Left ventricle myocardium inferior (tissue), 1 donor: Measurements from ENCODE around the gene NCKAP5. TPM values are rescaled to one million over a fixed set of nuclear protein-coding genes. Genes with fewer than 3 reads are reported as not detected.

ENCODE experiments used
- DNase-seq: peaks from one replicate; pipeline ENCODE4 v3.0.0-alpha.2; 2020
- H3K27ac ChIP-seq: fragments of 200-600 bp; replicated peaks from 2 replicates; pipeline ENCODE4 v1.8.0; 2021
- H3K27me3 ChIP-seq: fragments of 200-600 bp; 2 replicates; pipeline ENCODE4 v1.8.0; 2021; ENCODE audit warnings: low read depth
- H3K36me3 ChIP-seq: fragments of 200-600 bp; 2 replicates; pipeline ENCODE4 v1.8.0; 2021
- H3K4me1 ChIP-seq: fragments of 200-600 bp; 2 replicates; pipeline ENCODE4 v1.8.0; 2021
- H3K4me3 ChIP-seq: fragments of 200-600 bp; 2 replicates; pipeline ENCODE4 v1.8.0; 2021; ENCODE audit warnings: mild to moderate bottlenecking, moderate library complexity
- H3K9me3 ChIP-seq: fragments of 200-600 bp; replicated peaks from 2 replicates; pipeline ENCODE4 v1.8.0; 2021
- CTCF ChIP-seq: fragments of 200-600 bp; IDR thresholded peaks from 2 replicates; pipeline ENCODE4 v1.8.0; 2021; ENCODE audit warnings: antibody characterized with exemption, mild to moderate bottlenecking, borderline replicate concordance
- intact Hi-C: fragments of 100-400 bp; cut with micrococcal nuclease; formaldehyde crosslinking; loops from one replicate; pipeline ENCODE4 v1.11.0; 2022
- total RNA-seq: library from RNA; stranded (reverse); fragmentation: NEBNext Ultra II Directional; extraction: Animal tissue kit (Norgen Biotek cat#: 25700); gene quantifications from one replicate; pipeline ENCODE4 v1.2.1, GENCODE V29; 2021
- donor health status: DM: no; HTN: yes; CAD: no; lungs with severe emphysema.

NCKAP5 gene
- total RNA-seq, 1 donor from 2014 or later: 6.0 TPM

GRCh38 chr2:133204421-133204820 lies 363.8 kb downstream of the NCKAP5 start:
- Histone ChIP-seq H3K27me3 (no peaks in the 10 kb centered on the region), H3K27ac (no peak overlapping the region), H3K4me3 (no peak overlapping the region), H3K4me1 (no peaks in the 10 kb centered on the region), H3K36me3 (peaks cover 4% of the 10 kb centered on the region), H3K9me3 (peaks cover 20% of the 10 kb centered on the region)
- intact Hi-C loops: no loop called here
- TF ChIP-seq CTCF: no peak
- DNase-seq: no peak

DNA sequence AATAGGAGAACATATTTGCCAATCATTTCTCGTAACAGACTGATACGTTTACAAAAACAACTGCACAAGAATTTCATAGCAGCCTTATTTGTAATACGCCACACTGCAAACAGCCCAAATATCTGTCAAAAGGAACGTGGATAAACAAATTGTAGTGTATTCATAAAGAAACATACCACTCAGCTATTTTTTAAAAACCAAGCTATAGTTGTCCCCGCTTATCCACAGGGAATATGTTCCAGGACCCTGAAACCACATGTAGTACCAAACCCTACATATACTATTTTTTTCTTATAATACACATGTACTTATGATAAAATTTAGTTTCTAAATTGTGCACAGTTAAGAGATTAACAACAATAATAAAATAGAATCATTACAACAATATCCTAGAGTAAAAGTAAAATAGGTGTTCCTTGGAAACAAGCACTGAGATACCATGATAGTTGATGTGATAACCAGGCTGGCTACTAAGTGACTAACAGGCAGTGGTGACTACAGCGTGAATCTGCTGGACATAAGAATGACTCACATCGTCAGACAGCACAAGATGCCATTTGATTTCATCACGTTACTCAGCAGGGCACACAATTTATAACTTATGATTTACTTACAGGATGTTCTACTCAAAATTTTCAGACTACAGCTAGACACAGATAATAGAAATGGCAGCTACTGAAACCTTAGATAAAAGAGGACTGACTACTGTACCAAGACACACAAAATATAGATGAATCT lies 367.4 kb downstream of the NCKAP5 start:
- H3K36me3 ChIP-seq: no peaks in the 10 kb centered on the region
- intact Hi-C loops: no loop called here
- DNase-seq: no peak
- no peak for TF ChIP-seq CTCF
- H3K4me1 ChIP-seq: no peaks in the 10 kb centered on the region
- no peak overlapping the region for H3K4me3 ChIP-seq
- H3K27ac ChIP-seq: no peak overlapping the region
- H3K27me3 ChIP-seq: no peaks in the 10 kb centered on the region
- peaks cover 3% of the 10 kb centered on the region for H3K9me3 ChIP-seq

GRCh38 chr2:133198678-133199077 lies 369.6 kb downstream of the NCKAP5 start:
- Histone ChIP-seq H3K4me3 (no peak overlapping the region), H3K9me3 (peaks cover 3% of the 10 kb centered on the region), H3K27ac (no peak overlapping the region), H3K36me3 (no peaks in the 10 kb centered on the region), H3K27me3 (no peaks in the 10 kb centered on the region), H3K4me1 (no peaks in the 10 kb centered on the region)
- intact Hi-C loops: no loop called here
- TF ChIP-seq CTCF: no peak
- no peak for DNase-seq

DNA sequence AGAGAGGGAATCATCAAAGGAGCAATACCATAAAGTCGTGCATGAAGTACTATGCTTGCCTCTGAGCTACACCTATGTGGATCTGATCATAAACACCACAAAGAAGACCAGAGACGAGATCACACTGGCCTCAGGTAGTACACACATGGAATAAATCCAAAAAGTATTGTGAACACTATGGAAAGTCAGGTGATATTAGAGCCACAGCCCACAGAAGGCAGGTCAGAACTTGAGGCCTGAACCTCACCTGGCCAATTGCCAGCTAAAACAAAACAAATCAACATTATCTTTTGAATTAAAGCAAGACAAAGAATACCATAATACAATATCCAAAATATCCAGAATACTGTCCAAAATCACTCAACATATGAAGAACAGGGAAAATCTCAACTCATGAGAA lies 371.1 kb downstream of the NCKAP5 start:
- Histone ChIP-seq H3K4me1 (no peaks in the 10 kb centered on the region), H3K27me3 (no peaks in the 10 kb centered on the region), H3K36me3 (no peaks in the 10 kb centered on the region), H3K9me3 (peaks cover 4% of the 10 kb centered on the region), H3K27ac (no peak overlapping the region), H3K4me3 (no peak overlapping the region)
- DNase-seq: no peak
- TF ChIP-seq CTCF: no peak
- intact Hi-C loops: no loop called here

DNA sequence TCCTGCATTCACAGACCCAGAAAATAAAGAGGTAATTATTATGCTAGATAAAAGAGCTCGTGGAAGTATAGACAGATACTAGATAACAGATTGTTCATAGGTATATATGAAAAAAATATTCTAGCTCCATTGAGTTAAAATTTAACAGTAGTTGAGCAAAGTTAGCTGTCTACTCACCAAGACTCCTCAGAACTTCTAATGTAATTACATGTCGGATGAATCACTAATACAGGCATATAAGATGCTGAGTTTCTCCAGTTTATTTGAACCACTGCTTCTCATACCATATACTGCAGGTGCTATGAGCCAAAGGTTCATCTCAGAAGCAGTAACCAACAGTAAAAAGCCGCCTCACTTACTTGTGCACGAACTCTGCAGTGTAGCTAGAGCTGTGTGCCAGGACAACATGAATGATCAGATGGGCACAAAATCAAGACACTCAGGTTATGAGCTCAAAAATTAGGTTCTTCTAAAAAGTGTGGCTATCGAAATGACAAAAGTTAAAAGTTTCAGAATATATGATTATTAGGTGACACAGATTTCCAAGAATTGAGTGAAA lies 373.4 kb downstream of the NCKAP5 start:
- no peak for DNase-seq
- TF ChIP-seq CTCF: no peak
- no peaks in the 10 kb centered on the region for H3K4me1 ChIP-seq
- intact Hi-C loops: no loop called here
- H3K9me3 ChIP-seq: peaks cover 13% of the 10 kb centered on the region
- no peaks in the 10 kb centered on the region for H3K27me3 ChIP-seq
- no peak overlapping the region for H3K4me3 ChIP-seq
- no peaks in the 10 kb centered on the region for H3K36me3 ChIP-seq
- H3K27ac ChIP-seq: no peak overlapping the region
